Loucy (cell line): ENCODE measurements around the gene BTAF1.

ENCODE experiments used
- H2AFZ ChIP-seq: fragments of 200-600 bp; sonication (generic); 2 replicates; pipeline ENCODE4 v1.6.0; 2016; ENCODE audit warnings: antibody characterized with exemption, mild to moderate bottlenecking, low read length, moderate library complexity
- H3F3A ChIP-seq: fragments of 200-600 bp; 2 replicates; pipeline ENCODE4 v1.6.0; 2016; ENCODE audit warnings: antibody characterized with exemption, low read depth, mild to moderate bottlenecking
- H3K27me3 ChIP-seq: fragments of 200-600 bp; sonication (generic); 2 replicates; pipeline ENCODE4 v1.6.1; 2014; ENCODE audit warnings: low read length, mild to moderate bottlenecking; ENCODE audit not compliant: insufficient read depth, poor library complexity, severe bottlenecking
- H3K36me3 ChIP-seq: fragments of 200-600 bp; sonication (generic); 2 replicates; pipeline ENCODE4 v1.6.1; 2016; ENCODE audit warnings: low read length; ENCODE audit not compliant: insufficient read depth
- H3K4me1 ChIP-seq: fragments of 200-600 bp; sonication (generic); 2 replicates; pipeline ENCODE4 v1.5.1; 2014; ENCODE audit warnings: low read length, mild to moderate bottlenecking; ENCODE audit not compliant: insufficient read depth, poor library complexity, severe bottlenecking
- H3K4me2 ChIP-seq: fragments of 200-600 bp; sonication (generic); 2 replicates; pipeline ENCODE4 v1.6.0; 2014; ENCODE audit warnings: antibody characterized with exemption, low read length, low read depth, mild to moderate bottlenecking; ENCODE audit not compliant: poor library complexity, severe bottlenecking
- H3K4me3 ChIP-seq: fragments of 200-600 bp; sonication (generic); 2 replicates; pipeline ENCODE4 v1.5.1; 2014; ENCODE audit warnings: low read length, mild to moderate bottlenecking, mixed read lengths; ENCODE audit not compliant: poor library complexity, severe bottlenecking
- H3K79me2 ChIP-seq: fragments of 200-600 bp; sonication (generic); 2 replicates; pipeline ENCODE4 v1.6.1; 2014; ENCODE audit warnings: low read length; ENCODE audit not compliant: insufficient read depth
- H3K9ac ChIP-seq: fragments of 200-600 bp; sonication (generic); 2 replicates; pipeline ENCODE4 v1.6.0; 2014; ENCODE audit warnings: mild to moderate bottlenecking, low read depth, low read length, moderate library complexity; ENCODE audit not compliant: poor library complexity, severe bottlenecking
- H3K9me2 ChIP-seq: fragments of 200-600 bp; sonication (generic); replicated peaks from 2 replicates; pipeline ENCODE4 v1.6.1; 2016; ENCODE audit warnings: low read depth, low read length, mixed read lengths
- H3K9me3 ChIP-seq: fragments of 200-600 bp; sonication (generic); 2 replicates; pipeline ENCODE4 v1.6.1; 2014; ENCODE audit warnings: mild to moderate bottlenecking, antibody characterized with exemption, low read length, low read depth; ENCODE audit not compliant: insufficient read depth
- H4K20me1 ChIP-seq: fragments of 200-600 bp; sonication (generic); 2 replicates; pipeline ENCODE4 v1.6.0; 2014; ENCODE audit warnings: antibody characterized with exemption, low read length, mild to moderate bottlenecking; ENCODE audit not compliant: insufficient read depth, poor library complexity, severe bottlenecking
- EZH2phosphoT487 ChIP-seq: fragments of 200-600 bp; IDR thresholded peaks from 2 replicates; pipeline ENCODE4 v1.6.1; 2018; ENCODE audit warnings: antibody characterized with exemption, mild to moderate bottlenecking, moderate library complexity, borderline replicate concordance
- TF ChIP-seq, protein P1 (sequence below): fragments of 200-600 bp; sonication (generic); conservative IDR thresholded peaks from 2 replicates; pipeline ENCODE4 v1.5.1; 2014; ENCODE audit warnings: mild to moderate bottlenecking, antibody characterized with exemption, low read length

Gene BTAF1

DNA sequence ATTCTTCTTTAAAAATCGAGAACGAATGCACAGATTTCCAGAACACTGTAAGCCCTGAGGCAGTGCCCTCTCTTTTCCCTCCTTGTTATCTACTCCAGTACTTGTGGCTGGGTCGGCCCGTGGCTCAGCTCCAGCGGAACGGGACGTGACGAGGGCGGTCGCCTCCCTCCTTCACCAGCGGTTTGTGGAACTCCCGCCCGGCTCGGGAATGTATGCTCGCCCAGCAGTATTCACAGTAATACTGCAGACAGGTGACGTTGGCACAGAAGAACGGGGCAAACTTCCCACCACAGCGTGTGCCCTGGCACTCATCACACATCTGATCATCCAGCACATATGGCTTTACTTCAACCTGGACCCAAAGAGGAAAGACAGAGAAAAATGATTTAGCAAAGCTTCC, 128.5 kb downstream of the BTAF1 start:
- Histone ChIP-seq H4K20me1 (no peaks in the 10 kb centered on the region), H3K9me2 (no peaks in the 10 kb centered on the region), H3K4me2 (no peak overlapping the region), H2AFZ (no peak overlapping the region), H3K79me2 (no peaks in the 10 kb centered on the region), H3F3A (0 out of 2 replicates have a peak, but pooled peaks cover 4% of the 10 kb centered on the region), H3K9me3 (no peaks in the 10 kb centered on the region), H3K9ac (no peak overlapping the region), H3K4me1 (peaks cover 13% of the 10 kb centered on the region), H3K36me3 (no peaks in the 10 kb centered on the region), H3K4me3 (no peak overlapping the region), H3K27me3 (no peaks in the 10 kb centered on the region)
- TF ChIP-seq, protein P1, sequence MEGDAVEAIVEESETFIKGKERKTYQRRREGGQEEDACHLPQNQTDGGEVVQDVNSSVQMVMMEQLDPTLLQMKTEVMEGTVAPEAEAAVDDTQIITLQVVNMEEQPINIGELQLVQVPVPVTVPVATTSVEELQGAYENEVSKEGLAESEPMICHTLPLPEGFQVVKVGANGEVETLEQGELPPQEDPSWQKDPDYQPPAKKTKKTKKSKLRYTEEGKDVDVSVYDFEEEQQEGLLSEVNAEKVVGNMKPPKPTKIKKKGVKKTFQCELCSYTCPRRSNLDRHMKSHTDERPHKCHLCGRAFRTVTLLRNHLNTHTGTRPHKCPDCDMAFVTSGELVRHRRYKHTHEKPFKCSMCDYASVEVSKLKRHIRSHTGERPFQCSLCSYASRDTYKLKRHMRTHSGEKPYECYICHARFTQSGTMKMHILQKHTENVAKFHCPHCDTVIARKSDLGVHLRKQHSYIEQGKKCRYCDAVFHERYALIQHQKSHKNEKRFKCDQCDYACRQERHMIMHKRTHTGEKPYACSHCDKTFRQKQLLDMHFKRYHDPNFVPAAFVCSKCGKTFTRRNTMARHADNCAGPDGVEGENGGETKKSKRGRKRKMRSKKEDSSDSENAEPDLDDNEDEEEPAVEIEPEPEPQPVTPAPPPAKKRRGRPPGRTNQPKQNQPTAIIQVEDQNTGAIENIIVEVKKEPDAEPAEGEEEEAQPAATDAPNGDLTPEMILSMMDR, result no peak
- TF ChIP-seq EZH2phosphoT487, result no peak

DNA sequence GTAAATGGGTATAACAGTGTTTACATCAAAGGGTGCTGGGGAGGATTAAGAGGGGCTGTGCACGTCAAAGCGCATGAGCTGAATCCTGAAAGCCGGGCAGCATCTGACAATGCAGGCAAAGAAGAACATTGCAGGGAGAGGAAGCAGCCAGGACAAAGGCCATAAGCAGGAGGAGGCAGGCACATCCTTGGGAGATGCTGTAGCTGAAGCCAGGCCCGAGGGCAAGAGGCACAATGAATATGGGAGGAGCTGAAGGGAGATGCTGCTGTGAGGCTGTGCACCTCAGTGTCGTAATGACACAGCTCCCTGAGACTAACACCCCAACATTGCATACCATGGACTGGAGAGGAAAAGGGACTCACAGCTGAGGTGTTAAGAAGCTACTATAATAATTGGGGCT, 129.2 kb downstream of the BTAF1 start:
- H3K4me1 ChIP-seq, result peaks cover 9% of the 10 kb centered on the region
- H2AFZ ChIP-seq, result no peak overlapping the region
- H4K20me1 ChIP-seq, result no peaks in the 10 kb centered on the region
- no peaks in the 10 kb centered on the region for H3K79me2 ChIP-seq
- TF ChIP-seq, protein P1, result no peak
- no peak for TF ChIP-seq EZH2phosphoT487
- no peaks in the 10 kb centered on the region for H3K9me3 ChIP-seq
- H3K36me3 ChIP-seq, result no peaks in the 10 kb centered on the region
- no peaks in the 10 kb centered on the region for H3K9me2 ChIP-seq
- H3K27me3 ChIP-seq, result no peaks in the 10 kb centered on the region
- H3K9ac ChIP-seq, result no peak overlapping the region
- H3K4me2 ChIP-seq, result no peak overlapping the region
- H3K4me3 ChIP-seq, result no peak overlapping the region
- H3F3A ChIP-seq, result 0 out of 2 replicates have a peak, but pooled peaks cover 4% of the 10 kb centered on the region

DNA sequence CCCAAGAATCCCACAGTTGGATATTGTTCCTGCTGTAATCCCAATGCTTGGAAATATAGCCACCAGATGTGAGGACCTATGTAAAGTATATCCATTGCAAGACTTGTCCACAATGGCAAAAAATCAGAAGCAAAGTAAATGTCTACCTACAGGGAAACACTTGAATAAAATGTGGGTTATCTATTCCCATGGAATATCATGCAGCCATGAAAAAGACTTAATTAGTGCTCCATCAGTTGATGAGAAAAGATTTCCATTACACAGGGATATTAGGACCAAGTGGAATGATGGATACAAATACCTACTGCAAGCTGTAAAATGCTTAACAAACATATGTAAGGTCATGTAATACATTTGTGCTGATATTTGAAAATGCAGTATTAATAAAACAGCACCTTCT, 131.2 kb downstream of the BTAF1 start:
- Histone ChIP-seq H4K20me1 (no peaks in the 10 kb centered on the region), H3K4me2 (no peak overlapping the region), H3K36me3 (no peaks in the 10 kb centered on the region), H3K79me2 (no peaks in the 10 kb centered on the region), H3K27me3 (no peaks in the 10 kb centered on the region), H3K4me3 (no peak overlapping the region), H3F3A (no peaks in the 10 kb centered on the region), H3K4me1 (no peaks in the 10 kb centered on the region), H3K9me2 (no peaks in the 10 kb centered on the region), H3K9ac (no peak overlapping the region), H2AFZ (no peak overlapping the region), H3K9me3 (no peaks in the 10 kb centered on the region)
- TF ChIP-seq, protein P1, result no peak
- TF ChIP-seq EZH2phosphoT487, result no peak
